Transverse colon (tissue), 4 donors: ENCODE data around the gene RNF144A.

Experiments used
- CTCF ChIP-seq, 5 experiments: fragments of 200-600 bp in 3 of 5; fragments of 450-650 bp in 2 of 5; sonication (generic) in 3 of 5; IDR thresholded peaks; 1 replicate in 2 of 5; 2 replicates in 3 of 5; pipeline ENCODE4 v1.5.1; 2016 to 2017; ENCODE audit warnings: antibody characterized with exemption in 5 of 5, inconsistent platforms in 3 of 5, mild to moderate bottlenecking in 2 of 5, moderate library complexity in 1 of 5
- EP300 ChIP-seq: sonication (generic); formaldehyde crosslinking; IDR thresholded peaks from one replicate; pipeline ENCODE4 v1.6.1; 2017; ENCODE audit warnings: antibody characterized with exemption, low read depth
- POLR2A ChIP-seq: fragments of 450-650 bp; IDR thresholded peaks from one replicate; pipeline ENCODE4 v1.6.1; 2016; ENCODE audit warnings: antibody characterized with exemption, mild to moderate bottlenecking, moderate library complexity
- POLR2AphosphoS5 ChIP-seq, 3 donors: sonication (generic); formaldehyde crosslinking; IDR thresholded peaks; one replicate each; pipeline ENCODE4 v1.6.1; 2016; ENCODE audit warnings: antibody characterized with exemption in 3 of 3

DNA sequence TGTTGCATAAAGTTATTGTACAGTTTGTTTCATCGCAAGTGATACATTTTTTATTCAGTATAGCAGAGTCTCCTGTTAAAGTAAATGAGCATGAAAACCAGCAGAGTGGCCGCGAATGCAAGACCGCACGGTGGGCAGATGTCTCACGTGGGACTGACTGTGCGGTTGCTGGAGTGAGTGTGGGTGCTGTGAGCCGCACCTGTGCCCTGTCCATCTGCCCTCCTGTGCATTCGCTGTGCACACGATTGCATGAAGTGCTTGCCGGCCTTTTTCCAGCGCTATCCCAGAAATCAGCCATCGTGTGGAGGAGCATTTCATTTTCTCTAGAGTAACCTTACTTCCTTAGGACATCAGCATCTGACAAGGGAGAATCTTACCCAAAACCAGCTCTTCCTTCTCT, 118.7 kb downstream of the RNF144A start:
- TF ChIP-seq CTCF (IDR thresholded peaks at IDR 0.05) (no peak), POLR2A (no peak), EP300 (no peak), POLR2AphosphoS5 (IDR thresholded peaks at IDR 0.05) (no peak)
